ENCODE data around the gene SAE1. TPM values are rescaled to one million over a fixed set of nuclear protein-coding genes. Genes with fewer than 3 reads are reported as not detected.
A peak's percentile ranks its signal among the peaks of the same experiment; 100 is the strongest.

SAE1 gene
- total and polyA plus RNA-seq, 7 donors = 50.5 to 191 (median 109) TPM

- peaks cover 0 to 35% (median 30%) of the 10 kb centered on the region in 4 donors for H3K4me1 ChIP-seq
- DNase-seq = no peak
- 92% methylated on average over 9 of the region's 9 CpGs for WGBS, 2 donors
Observed at GRCh38 chr19:47258434-47258833, 127.8 kb downstream of the SAE1 start.

DNA sequence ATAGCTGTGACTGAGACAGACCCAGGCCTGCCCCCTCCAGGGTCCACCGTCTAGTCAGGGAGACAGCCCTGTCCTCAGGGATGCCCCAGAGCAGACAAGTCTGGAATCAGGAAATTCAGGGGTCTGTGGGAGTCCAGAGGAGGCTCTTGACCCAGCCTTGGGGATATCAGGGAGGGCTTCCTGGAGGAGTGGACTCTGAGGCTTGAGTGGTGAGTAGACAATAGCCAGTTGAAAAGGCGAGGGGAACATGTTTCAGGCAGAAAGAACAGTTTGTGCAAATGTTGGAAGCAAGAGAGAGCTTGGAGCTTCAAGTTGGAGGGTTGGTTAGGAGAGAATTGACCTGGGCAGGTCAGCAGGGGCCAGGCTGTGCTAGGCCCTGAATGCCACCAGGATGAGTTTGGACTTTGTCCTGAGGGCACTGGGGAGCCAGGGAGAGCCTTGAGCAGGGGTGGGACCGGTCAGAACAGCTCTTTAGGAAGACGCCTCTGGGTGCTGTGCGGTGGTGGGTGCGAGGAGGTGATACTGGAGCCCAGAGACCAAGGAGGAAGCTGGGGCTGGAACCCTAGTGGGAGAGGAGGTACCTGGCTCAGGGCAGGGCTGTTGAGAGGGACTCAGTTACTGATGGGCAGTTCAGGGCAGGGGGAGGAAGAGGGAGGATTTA is 128.4 kb downstream of the SAE1 start:
- TF ChIP-seq POLR2A (IDR thresholded peaks at IDR 0.05) = no peak
- TF ChIP-seq, protein P1, sequence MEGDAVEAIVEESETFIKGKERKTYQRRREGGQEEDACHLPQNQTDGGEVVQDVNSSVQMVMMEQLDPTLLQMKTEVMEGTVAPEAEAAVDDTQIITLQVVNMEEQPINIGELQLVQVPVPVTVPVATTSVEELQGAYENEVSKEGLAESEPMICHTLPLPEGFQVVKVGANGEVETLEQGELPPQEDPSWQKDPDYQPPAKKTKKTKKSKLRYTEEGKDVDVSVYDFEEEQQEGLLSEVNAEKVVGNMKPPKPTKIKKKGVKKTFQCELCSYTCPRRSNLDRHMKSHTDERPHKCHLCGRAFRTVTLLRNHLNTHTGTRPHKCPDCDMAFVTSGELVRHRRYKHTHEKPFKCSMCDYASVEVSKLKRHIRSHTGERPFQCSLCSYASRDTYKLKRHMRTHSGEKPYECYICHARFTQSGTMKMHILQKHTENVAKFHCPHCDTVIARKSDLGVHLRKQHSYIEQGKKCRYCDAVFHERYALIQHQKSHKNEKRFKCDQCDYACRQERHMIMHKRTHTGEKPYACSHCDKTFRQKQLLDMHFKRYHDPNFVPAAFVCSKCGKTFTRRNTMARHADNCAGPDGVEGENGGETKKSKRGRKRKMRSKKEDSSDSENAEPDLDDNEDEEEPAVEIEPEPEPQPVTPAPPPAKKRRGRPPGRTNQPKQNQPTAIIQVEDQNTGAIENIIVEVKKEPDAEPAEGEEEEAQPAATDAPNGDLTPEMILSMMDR (IDR thresholded peaks at IDR 0.05) = no peak
- no peak for TF ChIP-seq EP300 (IDR thresholded peaks at IDR 0.05)
- TF ChIP-seq POLR2AphosphoS5 (IDR thresholded peaks at IDR 0.05) = no peak
- no peak for DNase-seq
- H3K27ac ChIP-seq = peak overlapping the region; percentile 88 to 98 (median 92)
- intact Hi-C loops (cut with DNase I) = no loop called here
- H3K27me3 ChIP-seq = no peaks in the 10 kb centered on the region
- H3K36me3 ChIP-seq = peaks cover 19 to 59% (median 42%) of the 10 kb centered on the region in 4 donors
- no peak overlapping the region for H3K4me3 ChIP-seq
- H3K9me3 ChIP-seq = no peaks in the 10 kb centered on the region
- WGBS, 2 donors = 72 to 89% methylated on average over 6 of the region's 6 CpGs
- peaks cover 0 to 35% (median 30%) of the 10 kb centered on the region in 4 donors for H3K4me1 ChIP-seq

More at GRCh38 chr19:47258434-47258833, 127.8 kb downstream of the SAE1 start:
- Histone ChIP-seq H3K4me3 (peak overlapping the region in 1 of 4 donors; percentile 55), H3K27me3 (no peaks in the 10 kb centered on the region), H3K9me3 (no peaks in the 10 kb centered on the region), H3K27ac (peak overlapping the region; percentile 88 to 98 (median 92)), H3K36me3 (peaks cover 19 to 53% (median 40%) of the 10 kb centered on the region in 4 donors)
- TF ChIP-seq EP300 (IDR thresholded peaks at IDR 0.05) = no peak
- TF ChIP-seq, protein P1 (IDR thresholded peaks at IDR 0.05) = no peak
- no peak for TF ChIP-seq POLR2AphosphoS5 (IDR thresholded peaks at IDR 0.05)
- TF ChIP-seq POLR2A (IDR thresholded peaks at IDR 0.05) = no peak
- intact Hi-C loops (cut with DNase I) = no loop called here

Small RNAs within 50 kb of the gene (small RNA-seq; reads per million reads assigned to genes)
- 0 reads per million in 3 donors for gene MIR3190

Other genes starting within 250 kb of the SAE1 start
- gene NPAS1, start 111.0 kb upstream of the SAE1 start, total RNA-seq = 1 to 10 TPM in 1 of 4 donors, under 1 TPM in 1, not detected in 2; 0.28 to 1.4 TPM
- gene NPAS1, start 111.0 kb upstream of the SAE1 start, polyA plus RNA-seq = under 1 TPM in 2 of 3 donors, not detected in 1; 0.77 to 0.92 TPM
- gene TMEM160, start 82.2 kb upstream of the SAE1 start, total RNA-seq = 10 to 100 TPM; 19.9 to 33.2 (median 23.8) TPM
- gene TMEM160, start 82.2 kb upstream of the SAE1 start, polyA plus RNA-seq = 10 to 100 TPM in 1 of 3 donors, 1 to 10 TPM in 2; 3.0 to 14.5 (median 4.6) TPM
- gene ZC3H4, start 17.1 kb upstream of the SAE1 start, total RNA-seq = 10 to 100 TPM; 19.3 to 25.3 (median 21.8) TPM
- gene ZC3H4, start 17.1 kb upstream of the SAE1 start, polyA plus RNA-seq = 10 to 100 TPM in 1 of 3 donors, 1 to 10 TPM in 2; 5.4 to 21.9 (median 6.7) TPM
- gene BBC3, start 100.4 kb downstream of the SAE1 start, total RNA-seq = 1 to 10 TPM; 2.5 to 5.4 (median 4.2) TPM
- 10 to 100 TPM; 16.2 to 39.5 (median 19.7) TPM for gene BBC3, start 100.4 kb downstream of the SAE1 start, polyA plus RNA-seq
- 10 to 100 TPM; 13.2 to 33.1 (median 20.9) TPM for gene CCDC9, start 125.7 kb downstream of the SAE1 start, total RNA-seq
- 10 to 100 TPM; 16.2 to 42.8 (median 18.7) TPM for gene CCDC9, start 125.7 kb downstream of the SAE1 start, polyA plus RNA-seq
- 10 to 100 TPM in 3 of 4 donors, 1 to 10 TPM in 1; 8.6 to 16.3 (median 14.8) TPM for gene INAFM1, start 144.1 kb downstream of the SAE1 start, total RNA-seq
- gene INAFM1, start 144.1 kb downstream of the SAE1 start, polyA plus RNA-seq = 10 to 100 TPM in 1 of 3 donors, 1 to 10 TPM in 2; 3.0 to 10.7 (median 7.8) TPM
- 10 to 100 TPM in 2 of 4 donors, 1 to 10 TPM in 2; 6.9 to 19.4 (median 8.9) TPM for gene C5AR1, start 179.0 kb downstream of the SAE1 start, total RNA-seq
- 10 to 100 TPM in 1 of 3 donors, 1 to 10 TPM in 2; 5.4 to 10.6 (median 6.7) TPM for gene C5AR1, start 179.0 kb downstream of the SAE1 start, polyA plus RNA-seq
- 1 to 10 TPM; 1.1 to 2.7 (median 1.6) TPM for gene C5AR2, start 201.3 kb downstream of the SAE1 start, total RNA-seq
- gene C5AR2, start 201.3 kb downstream of the SAE1 start, polyA plus RNA-seq = 1 to 10 TPM in 1 of 3 donors, under 1 TPM in 2; 0.60 to 1.4 (median 0.69) TPM
- 10 to 100 TPM in 2 of 4 donors, 1 to 10 TPM in 2; 8.6 to 11.9 (median 9.6) TPM for gene DHX34, start 218.5 kb downstream of the SAE1 start, total RNA-seq
- 10 to 100 TPM in 1 of 3 donors, 1 to 10 TPM in 2; 3.0 to 12.7 (median 3.7) TPM for gene DHX34, start 218.5 kb downstream of the SAE1 start, polyA plus RNA-seq